Peyer's patch (tissue), 4 donors: Measurements from ENCODE around the gene KRTAP6-3.

Experiments
- POLR2A ChIP-seq, 2 donors: fragments of 450-650 bp; IDR thresholded peaks; one replicate each; pipeline ENCODE4 v1.5.1; 2017; ENCODE audit warnings: antibody characterized with exemption in 2 of 2, mild to moderate bottlenecking in 2 of 2, moderate library complexity in 2 of 2
- TF ChIP-seq, protein P1 (sequence below), 6 experiments: fragments of 450-650 bp in 4 of 6; fragments of 200-600 bp in 2 of 6; sonication (generic) in 1 of 6; IDR thresholded peaks; one replicate each; pipeline ENCODE4 v1.5.1; 2017 to 2019; ENCODE audit warnings: antibody characterized with exemption in 6 of 6, mild to moderate bottlenecking in 3 of 6, moderate library complexity in 1 of 6

DNA sequence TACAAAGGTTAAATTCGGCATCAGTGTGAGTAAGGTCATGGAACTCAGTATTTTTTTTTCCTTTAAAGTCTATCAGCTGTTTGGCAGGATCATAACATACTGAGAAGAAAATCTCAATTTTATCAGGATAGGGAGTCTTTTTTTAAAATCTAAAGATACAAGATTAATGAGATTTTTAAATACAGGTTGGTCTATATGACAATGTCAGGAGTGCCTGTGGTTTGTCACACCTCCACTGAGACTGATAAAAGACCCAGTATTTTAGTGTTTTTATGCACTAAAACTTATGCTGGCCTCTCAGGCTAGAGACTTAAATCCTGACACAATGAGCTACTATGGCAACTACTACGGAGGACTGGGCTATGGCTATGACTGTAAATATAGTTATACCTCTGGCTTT is 50.3 kb downstream of the KRTAP6-3 start, which contains the start of gene KRTAP20-3:
- no peak for TF ChIP-seq POLR2A (IDR thresholded peaks at IDR 0.05)
- TF ChIP-seq, protein P1, sequence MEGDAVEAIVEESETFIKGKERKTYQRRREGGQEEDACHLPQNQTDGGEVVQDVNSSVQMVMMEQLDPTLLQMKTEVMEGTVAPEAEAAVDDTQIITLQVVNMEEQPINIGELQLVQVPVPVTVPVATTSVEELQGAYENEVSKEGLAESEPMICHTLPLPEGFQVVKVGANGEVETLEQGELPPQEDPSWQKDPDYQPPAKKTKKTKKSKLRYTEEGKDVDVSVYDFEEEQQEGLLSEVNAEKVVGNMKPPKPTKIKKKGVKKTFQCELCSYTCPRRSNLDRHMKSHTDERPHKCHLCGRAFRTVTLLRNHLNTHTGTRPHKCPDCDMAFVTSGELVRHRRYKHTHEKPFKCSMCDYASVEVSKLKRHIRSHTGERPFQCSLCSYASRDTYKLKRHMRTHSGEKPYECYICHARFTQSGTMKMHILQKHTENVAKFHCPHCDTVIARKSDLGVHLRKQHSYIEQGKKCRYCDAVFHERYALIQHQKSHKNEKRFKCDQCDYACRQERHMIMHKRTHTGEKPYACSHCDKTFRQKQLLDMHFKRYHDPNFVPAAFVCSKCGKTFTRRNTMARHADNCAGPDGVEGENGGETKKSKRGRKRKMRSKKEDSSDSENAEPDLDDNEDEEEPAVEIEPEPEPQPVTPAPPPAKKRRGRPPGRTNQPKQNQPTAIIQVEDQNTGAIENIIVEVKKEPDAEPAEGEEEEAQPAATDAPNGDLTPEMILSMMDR (IDR thresholded peaks at IDR 0.05) = no peak
